Mononuclear cell (primary cell): ENCODE results near the gene OVOL3. TPM values are rescaled to one million over a fixed set of nuclear protein-coding genes. Genes with fewer than 3 reads are reported as not detected.

Experiments used
- H3K27me3 ChIP-seq: 2 replicates; pipeline ENCODE4 v1.6.0; 2011; ENCODE audit warnings: low read length, control low read depth; ENCODE audit not compliant: insufficient read depth
- H3K4me1 ChIP-seq: 2 replicates; pipeline ENCODE4 v1.5.1; 2011; ENCODE audit warnings: mild to moderate bottlenecking, low read length, control low read depth; ENCODE audit not compliant: insufficient read depth
- H3K4me3 ChIP-seq: 2 replicates; pipeline ENCODE4 v1.5.1; 2011; ENCODE audit warnings: mild to moderate bottlenecking, low read length, moderate library complexity
- H3K9me3 ChIP-seq: 2 replicates; pipeline ENCODE4 v1.5.1; 2011; ENCODE audit warnings: low read depth, mild to moderate bottlenecking, control low read depth, low read length
- total RNA-seq: library from RNA; depleted of rRNA; stranded (reverse); fragments of >200 nt; gene quantifications from one replicate; pipeline ENCODE4 v1.2.3, GENCODE V29; 2012

OVOL3 gene
- total RNA-seq, 1 donor, result not detected

GRCh38 chr19:36136964-36137686, 26.2 kb downstream of the OVOL3 start:
- H3K9me3 ChIP-seq, result no peaks in the 10 kb centered on the region
- no peak overlapping the region for H3K4me3 ChIP-seq
- peaks cover 35% of the 10 kb centered on the region for H3K4me1 ChIP-seq
- H3K27me3 ChIP-seq, result no peaks in the 10 kb centered on the region

- H3K4me1 ChIP-seq, result peaks cover 24% of the 10 kb centered on the region
- no peaks in the 10 kb centered on the region for H3K9me3 ChIP-seq
- H3K4me3 ChIP-seq, result peak overlapping the region; percentile 96
- no peaks in the 10 kb centered on the region for H3K27me3 ChIP-seq
Observed at GRCh38 chr19:36139120-36139472, 28.2 kb downstream of the OVOL3 start.

GRCh38 chr19:36139473-36140303, 28.7 kb downstream of the OVOL3 start, which contains the start of gene CAPNS1:
CAPNS1 (plus strand) TSS chr19:36140066; CDS start chr19:36141012, 946 bp downstream.
- Histone ChIP-seq H3K4me3 (peak within 1 kb of the TSS; percentile 96), H3K4me1 (peaks cover 24% of the 10 kb centered on the region), H3K9me3 (no peaks in the 10 kb centered on the region), H3K27me3 (no peaks in the 10 kb centered on the region)

- peak overlapping the region; percentile 96 for H3K4me3 ChIP-seq
Observed at GRCh38 chr19:36140304-36141038, 29.5 kb downstream of the OVOL3 start.

GRCh38 chr19:36141039-36141927, 30.3 kb downstream of the OVOL3 start:
- Histone ChIP-seq H3K4me3 (peak overlapping the region; percentile 96), H3K9me3 (no peaks in the 10 kb centered on the region), H3K4me1 (peaks cover 24% of the 10 kb centered on the region), H3K27me3 (no peaks in the 10 kb centered on the region)

More at GRCh38 chr19:36140304-36141038, 29.5 kb downstream of the OVOL3 start:
- no peaks in the 10 kb centered on the region for H3K9me3 ChIP-seq
- peaks cover 24% of the 10 kb centered on the region for H3K4me1 ChIP-seq
- H3K27me3 ChIP-seq, result no peaks in the 10 kb centered on the region

- Histone ChIP-seq H3K9me3 (no peaks in the 10 kb centered on the region), H3K4me1 (peaks cover 20% of the 10 kb centered on the region), H3K4me3 (no peak overlapping the region), H3K27me3 (no peaks in the 10 kb centered on the region)
Observed at GRCh38 chr19:36142046-36142445, 31.1 kb downstream of the OVOL3 start.

GRCh38 chr19:36142496-36142895, 31.6 kb downstream of the OVOL3 start:
- Histone ChIP-seq H3K27me3 (no peaks in the 10 kb centered on the region), H3K9me3 (no peaks in the 10 kb centered on the region), H3K4me1 (peaks cover 16% of the 10 kb centered on the region), H3K4me3 (no peak overlapping the region)

GRCh38 chr19:36144624-36145023, 33.7 kb downstream of the OVOL3 start:
- Histone ChIP-seq H3K9me3 (no peaks in the 10 kb centered on the region), H3K4me3 (no peak overlapping the region), H3K4me1 (peaks cover 9% of the 10 kb centered on the region), H3K27me3 (no peaks in the 10 kb centered on the region)

GRCh38 chr19:36149673-36150406, 38.9 kb downstream of the OVOL3 start:
- no peaks in the 10 kb centered on the region for H3K4me1 ChIP-seq
- no peaks in the 10 kb centered on the region for H3K9me3 ChIP-seq
- H3K27me3 ChIP-seq, result no peaks in the 10 kb centered on the region
- H3K4me3 ChIP-seq, result no peak overlapping the region

GRCh38 chr19:36150586-36150985, 39.6 kb downstream of the OVOL3 start:
- Histone ChIP-seq H3K4me3 (no peak overlapping the region), H3K9me3 (no peaks in the 10 kb centered on the region), H3K27me3 (no peaks in the 10 kb centered on the region), H3K4me1 (no peaks in the 10 kb centered on the region)

GRCh38 chr19:36151144-36152018, 40.4 kb downstream of the OVOL3 start:
- Histone ChIP-seq H3K4me3 (no peak overlapping the region), H3K27me3 (no peaks in the 10 kb centered on the region), H3K4me1 (no peaks in the 10 kb centered on the region), H3K9me3 (no peaks in the 10 kb centered on the region)

- Histone ChIP-seq H3K4me3 (no peak overlapping the region), H3K9me3 (no peaks in the 10 kb centered on the region)
Observed at GRCh38 chr19:36152019-36152351, 41.0 kb downstream of the OVOL3 start.

More at GRCh38 chr19:36152019-36152351, 41.0 kb downstream of the OVOL3 start:
- H3K27me3 ChIP-seq, result no peaks in the 10 kb centered on the region
- no peaks in the 10 kb centered on the region for H3K4me1 ChIP-seq
